ENCODE data around the gene SOCS7.

Gene SOCS7

DNA sequence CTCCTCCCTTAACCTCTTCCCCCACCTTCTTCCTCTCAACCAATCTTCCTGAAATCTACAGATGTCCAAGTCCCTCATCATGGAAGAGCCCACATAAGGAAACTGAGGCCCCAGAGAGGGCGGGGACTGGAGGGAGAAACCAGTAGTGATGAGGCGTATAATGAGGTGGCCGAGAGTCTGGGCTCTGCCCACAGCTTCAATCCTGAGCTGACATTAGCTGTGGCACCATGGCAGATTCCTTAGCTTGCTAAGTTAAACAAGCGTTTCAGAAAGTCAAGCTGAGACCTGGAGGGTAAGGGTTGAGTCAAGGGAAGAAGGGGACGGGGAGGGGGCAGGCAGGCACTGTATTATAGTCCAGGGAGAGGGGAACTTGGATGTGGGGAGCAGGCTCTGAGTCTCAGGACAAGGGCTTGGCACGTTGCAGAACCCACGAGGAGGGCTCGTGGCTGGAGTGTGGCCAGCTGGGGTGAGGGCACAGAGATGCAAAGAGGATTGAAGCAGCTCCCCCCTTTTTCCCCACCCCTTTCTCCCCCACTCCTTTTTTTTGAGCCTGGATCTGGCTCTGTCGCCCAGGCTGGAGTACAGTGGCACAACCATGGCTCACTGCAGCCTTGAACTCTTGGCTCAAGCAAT is 89.9 kb downstream of the SOCS7 start:
- DNase-seq (ENCODE audit: low read depth), result no peak

DNA sequence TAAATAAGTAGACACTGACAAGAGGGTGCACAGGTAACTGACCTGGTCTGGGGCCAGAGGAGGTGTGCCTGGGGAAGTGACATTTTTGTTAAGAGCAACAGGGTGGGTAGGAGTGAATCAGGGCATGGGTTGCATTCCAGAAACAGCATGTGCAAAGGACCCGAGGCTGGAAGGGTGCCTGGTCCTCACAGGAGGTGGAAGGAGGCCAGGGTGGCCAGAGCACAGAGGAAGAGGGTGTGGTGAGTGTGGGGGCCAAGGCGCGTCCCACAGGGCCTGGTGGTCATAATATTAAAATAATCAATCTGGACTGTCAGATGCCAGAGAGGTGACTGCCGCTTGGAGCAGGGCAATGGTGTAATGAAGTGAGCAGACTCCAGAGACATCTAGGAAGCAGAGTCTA is 90.9 kb downstream of the SOCS7 start:
- DNase-seq (ENCODE audit: low read depth), result peak; percentile 66

DNA sequence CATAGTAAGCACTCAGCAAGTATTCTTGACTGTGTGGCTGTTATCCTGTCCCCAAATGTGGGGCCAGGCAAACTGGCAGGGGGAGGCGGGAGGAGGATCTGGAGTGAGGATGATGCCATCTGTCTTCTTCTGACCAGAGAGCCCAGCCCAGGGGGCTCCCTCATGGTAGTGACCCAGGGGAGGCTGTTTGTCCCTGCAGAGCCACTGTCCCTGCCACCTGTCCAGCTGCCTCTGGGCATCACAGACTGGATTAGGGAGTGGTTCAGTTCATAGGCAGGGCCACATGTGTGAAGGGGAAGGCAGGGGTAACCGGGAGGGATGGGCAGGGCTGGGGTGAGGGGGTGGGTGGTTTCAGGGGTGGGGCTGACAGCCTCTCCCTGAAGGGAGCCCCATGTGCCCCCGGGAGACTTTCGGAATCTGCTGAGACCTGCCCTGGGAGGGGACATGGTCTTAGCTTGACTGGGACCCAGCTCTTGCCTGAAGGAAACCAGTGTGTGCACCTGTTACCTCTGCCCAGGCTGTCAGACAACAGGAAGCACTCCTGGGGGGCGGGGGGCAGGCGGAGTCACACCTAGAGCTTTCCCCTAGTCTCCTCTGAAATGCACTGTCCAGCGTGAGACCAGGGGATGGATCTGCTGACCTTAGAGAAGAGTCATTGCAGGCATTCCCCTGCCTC is 91.8 kb downstream of the SOCS7 start:
- DNase-seq (ENCODE audit: low read depth), result no peak

DNA sequence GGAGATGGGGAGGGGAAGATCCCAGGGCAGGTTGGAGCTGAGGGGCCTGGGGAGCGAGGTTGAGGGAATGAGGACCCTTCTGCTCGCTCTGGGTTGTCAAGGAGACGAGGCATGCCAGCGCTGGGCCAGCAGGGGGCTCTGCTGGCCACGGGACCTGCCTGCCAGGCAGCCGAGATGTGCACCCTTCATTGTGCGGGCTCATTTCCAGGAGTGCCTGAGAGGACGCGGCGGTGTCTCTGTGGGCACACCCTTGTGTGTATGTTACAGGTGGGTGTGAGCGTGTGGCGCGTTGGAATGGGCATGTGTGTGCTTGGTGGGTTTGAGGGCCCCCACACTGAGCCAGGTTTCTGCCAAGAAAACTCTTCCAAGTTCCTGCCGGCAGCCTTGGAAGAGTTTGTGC is 92.5 kb downstream of the SOCS7 start:
- DNase-seq (ENCODE audit: low read depth), result peak; percentile 78

DNA sequence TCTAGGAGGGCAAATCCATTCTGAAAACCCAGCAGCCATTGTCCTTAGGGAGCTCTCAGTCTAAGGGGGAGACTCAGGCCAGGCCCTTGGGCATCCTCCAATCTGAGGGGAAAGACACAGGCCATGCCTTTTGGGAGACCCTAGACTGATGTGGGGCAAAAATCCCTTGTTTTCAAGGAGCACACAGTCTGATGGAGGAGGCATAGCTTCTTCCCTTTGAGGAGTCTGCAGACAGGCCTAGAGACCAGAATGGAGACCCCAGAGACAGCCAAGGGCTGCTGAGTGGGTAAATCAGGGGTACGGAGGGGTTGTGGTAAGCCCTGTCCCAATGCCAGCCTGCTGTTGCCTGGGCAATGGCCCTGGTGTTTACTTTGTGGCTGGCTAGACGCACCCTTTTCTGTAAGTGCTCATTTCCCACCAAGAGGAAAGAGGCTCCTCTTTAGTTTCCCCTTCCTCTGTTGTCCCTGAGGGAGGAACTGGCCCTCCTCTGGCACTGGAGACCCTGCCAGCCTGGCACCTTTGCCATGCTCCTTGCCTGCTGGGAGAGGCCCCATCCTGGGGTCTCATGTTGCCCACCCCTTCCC is 96.0 kb downstream of the SOCS7 start:
- peak; percentile 36 for DNase-seq (ENCODE audit: low read depth)

DNA sequence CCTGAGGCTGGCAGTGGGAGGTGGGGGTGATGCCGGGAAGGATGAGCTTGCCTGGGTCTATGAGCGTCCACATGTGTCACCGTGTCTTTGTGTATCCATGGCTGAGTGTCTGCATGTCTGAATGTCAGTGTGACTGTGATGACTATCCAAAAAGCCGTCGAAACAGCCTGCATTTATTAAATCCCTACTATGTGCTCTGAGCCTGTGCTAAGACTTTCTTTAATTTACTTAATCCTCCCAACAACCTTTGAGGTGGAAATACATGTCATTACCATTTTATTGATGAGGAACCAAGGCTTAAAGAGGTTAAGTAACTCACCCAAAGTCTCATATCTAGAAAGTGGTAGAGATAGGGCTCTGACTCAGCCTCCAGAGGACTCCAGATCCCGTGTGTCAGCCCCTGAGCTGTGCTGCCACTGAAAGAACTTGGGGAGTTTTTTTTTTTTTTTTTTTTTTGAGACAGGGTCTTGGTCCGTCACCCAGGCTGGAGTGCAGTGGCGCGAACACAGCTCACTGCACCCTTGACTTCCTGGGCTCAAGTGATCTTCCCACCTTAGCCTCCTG is 96.6 kb downstream of the SOCS7 start:
- DNase-seq (ENCODE audit: low read depth), result peak; percentile 57

DNA sequence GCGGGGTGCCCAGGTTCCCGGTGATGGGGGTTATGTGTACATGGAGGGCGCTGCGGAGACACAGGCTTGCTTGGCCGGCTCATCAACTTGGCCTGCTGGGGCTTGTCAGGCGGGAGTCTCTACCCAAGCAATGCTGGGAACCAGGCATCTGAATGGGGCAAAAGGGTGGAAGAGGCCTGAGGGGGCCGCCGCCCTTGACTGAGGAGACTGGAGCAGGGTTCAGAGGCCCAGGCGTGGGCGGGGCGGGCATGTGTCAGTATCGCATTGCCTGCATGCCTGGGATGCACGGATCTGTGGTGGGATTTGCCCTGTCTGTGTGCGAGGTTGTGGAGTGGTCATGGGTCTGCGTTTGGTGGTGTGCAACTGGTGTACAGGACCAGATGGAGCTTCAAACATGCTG is 97.7 kb downstream of the SOCS7 start:
- DNase-seq (ENCODE audit: low read depth), result peak; percentile 70

DNA sequence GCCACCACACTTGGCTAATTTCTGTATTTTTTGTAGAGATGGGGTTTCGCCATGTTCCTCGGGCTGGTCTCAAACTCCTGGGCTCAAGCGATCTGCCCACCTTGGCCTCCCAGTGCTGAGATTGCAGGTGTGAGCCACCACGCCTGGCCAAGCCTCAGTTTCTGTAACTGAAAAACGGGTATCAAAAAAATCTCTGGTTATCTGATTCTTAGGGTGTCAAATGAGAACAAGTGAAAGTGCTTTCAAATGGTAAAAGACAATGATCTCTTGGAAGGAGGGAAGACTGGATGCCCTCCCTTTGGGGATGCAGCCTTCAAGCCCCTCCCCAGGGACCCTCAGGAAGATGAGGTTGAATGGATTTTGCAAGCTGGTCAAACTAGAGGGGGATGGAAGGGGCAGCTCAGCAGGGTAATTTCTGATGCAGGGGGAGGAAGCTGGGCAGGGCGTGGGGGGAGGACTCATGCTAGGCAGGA is 98.9 kb downstream of the SOCS7 start:
- no peak for DNase-seq (ENCODE audit: low read depth)

DNA sequence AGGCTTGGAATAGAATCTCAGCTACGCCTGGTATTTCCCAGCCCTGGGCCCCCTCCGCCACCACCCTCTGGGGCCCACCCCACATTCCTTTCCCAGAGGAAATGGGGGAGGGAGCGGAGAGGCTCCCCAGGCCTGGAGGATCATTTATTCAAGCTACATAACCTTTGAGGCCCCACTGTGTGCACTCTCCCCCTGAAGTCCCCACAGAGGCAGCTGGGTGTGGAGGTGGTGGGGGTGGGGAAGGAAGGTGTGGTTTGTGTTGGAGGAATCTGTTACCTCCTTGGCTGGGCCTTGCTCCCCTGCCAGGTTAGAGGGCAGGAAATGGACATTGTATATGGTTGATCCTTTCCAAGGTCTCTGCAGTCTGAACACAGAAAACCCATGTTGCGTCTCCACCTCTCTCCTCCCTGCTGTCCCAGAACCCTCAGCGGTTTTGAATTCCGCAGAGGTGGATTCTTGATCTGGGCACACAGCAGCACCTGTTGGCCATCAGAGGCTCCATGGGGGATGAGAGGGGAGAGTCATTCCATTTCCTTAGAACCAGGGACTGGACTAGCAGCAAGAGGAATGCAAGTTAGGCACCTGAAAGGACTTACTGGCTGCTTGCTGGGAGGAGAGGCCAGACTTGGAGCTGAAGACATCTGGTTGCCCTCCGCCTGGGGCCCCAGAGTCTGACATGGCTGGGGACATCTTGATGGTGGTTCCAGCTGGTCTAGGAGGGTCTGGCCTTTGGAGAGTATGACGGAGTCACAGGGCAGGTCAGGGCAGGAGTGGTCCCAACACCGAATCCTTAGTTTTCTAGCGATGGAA is 99.6 kb downstream of the SOCS7 start:
- peak; percentile 95 for DNase-seq (ENCODE audit: low read depth)

DNA sequence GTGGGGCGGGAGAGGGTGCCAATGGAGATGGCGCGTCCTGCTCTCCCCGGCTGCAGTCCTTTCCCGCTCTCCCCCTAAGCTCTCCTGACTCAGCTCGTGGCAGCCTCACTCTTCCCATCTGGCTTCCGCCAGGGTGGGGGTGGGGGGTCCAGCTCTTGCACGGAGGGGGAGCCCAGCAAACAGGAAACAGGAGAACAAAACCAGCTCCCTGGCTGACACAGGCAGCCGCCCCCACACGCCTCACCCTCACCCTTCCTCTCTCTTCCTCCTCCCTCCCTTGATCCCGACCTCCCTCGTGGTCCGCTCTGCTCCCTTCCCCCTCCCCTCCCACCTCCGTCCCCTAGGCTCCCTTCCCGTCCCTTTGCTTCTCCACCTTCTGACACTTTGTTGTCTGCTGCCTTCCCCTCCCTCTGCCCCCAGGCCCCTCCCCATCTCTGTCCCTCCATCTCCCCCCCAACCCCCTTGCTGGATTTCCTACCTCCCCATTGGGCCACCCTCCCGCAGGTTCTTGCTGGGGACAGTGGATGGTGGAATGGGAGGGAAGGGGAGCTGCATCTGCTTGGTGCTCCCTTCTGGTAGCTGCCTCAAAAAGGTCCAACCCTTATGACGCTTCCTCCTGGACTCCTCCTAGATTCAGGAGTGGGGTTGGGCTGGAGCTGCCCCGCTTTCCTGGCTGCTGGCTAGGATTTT is 100.3 kb downstream of the SOCS7 start:
- peak; percentile 98 for DNase-seq (ENCODE audit: low read depth)

DNA sequence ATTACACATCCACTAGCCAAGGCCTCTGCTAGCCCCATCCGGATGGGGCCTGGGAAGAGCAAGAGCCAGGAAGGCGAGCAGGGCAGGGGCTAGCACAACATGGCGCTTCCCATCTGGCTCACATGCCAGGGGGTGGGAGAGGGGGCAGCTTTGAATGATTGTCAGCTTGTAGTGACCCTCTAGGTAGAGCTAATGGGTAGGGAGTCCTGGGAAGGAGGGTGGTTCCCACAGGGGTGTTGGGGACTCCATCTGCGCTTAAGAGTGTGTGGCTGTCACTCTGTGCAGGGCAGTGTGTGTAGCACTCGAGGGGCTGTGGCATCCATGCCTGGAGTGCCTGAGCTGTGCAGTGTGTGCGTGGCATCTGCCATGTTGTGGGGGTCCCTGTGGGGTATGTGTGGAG is 101.1 kb downstream of the SOCS7 start:
- no peak for DNase-seq (ENCODE audit: low read depth)

DNA sequence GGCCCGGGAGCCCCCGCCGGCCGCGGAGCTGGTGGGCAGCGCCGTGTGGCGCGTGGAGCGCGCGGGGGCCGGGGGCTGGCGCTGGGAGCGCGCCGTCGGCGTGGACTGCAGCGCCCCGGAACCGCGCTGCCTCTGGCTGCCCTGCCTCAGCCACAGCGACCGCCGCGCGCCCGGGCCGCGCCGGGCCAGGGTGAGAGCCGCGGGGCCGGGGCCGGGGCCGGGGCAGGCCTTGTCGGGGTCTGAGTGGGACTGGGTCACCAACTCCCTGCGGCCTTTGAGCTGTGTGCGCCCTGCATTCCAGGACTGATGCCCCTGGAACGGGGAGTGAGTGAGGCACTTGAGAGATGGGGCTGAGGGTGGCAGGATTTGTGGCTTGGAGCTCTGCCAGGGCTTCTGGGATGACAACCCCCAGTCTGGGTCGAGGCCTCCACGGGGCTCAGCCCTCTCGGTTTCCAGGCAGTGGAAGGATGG is 102.3 kb downstream of the SOCS7 start:
- DNase-seq (ENCODE audit: low read depth), result peak; percentile 75

DNA sequence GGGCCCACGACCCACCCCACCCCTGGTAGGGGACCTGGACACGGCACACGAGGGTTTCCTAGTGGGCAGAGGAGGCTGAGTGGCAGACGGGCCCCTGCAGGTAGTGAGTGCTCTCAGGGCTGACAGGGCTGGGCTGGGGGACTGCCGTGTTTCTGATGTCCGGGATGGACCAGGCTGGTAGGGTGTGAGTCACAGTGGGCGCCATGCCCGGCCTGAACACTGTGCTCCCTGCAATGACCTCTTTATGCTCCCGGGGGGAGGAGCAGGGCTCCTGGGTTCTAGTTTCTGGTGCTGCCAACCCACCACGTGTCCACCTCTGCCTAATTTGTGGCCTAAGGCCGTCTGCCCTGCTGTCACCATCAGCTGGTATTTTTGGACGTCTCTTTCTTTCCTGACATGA is 102.9 kb downstream of the SOCS7 start:
- peak; percentile 90 for DNase-seq (ENCODE audit: low read depth)
